NOMO-1 (cell line): ENCODE results near the gene DPP10.

Source experiments
- DNase-seq, 2 experiments: peaks; one replicate each; lab custom pipeline; 2025; ENCODE audit not compliant: unreplicated experiment in 2 of 2; lab: John Stamatoyannopoulos, UW

DPP10 gene

DNA sequence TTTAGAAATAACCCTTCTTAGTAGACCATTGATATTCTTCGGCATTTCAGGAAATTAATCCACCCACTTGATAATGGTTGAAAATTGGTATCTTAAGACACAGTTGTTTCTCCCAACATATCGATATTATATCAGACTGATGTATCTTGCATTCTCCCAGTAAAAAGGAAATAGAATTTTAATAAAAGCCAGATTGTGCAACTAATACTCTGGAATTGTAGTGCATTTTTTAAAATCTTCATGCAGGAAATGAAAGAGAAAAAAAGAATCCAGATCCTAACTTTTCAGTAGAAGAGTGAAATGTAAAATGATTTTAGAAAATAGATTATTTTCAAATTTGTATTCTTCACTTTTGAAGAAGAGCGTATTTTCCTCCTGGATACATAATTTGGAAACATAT, 1168.4 kb downstream of the DPP10 start:
- DNase-seq: no peak

DNA sequence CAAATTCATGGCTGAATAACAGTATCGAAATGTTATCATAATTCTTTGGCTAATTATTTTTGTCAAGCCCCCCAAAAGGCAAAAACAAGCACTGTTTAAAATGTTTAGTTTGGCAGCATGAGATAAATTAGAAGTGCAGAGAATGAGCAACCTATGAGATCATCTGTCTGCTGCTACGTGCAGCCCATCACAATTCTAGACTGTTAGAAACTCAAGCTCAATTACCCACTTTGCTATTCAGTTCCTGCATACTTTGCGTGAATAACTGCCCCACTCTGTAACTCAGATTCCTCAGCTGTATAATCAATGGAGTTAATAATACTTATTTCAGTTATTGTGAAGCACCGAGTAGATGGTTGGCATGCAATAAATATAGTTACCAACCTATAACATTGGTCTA, 1181.9 kb downstream of the DPP10 start:
- no peak for DNase-seq

DNA sequence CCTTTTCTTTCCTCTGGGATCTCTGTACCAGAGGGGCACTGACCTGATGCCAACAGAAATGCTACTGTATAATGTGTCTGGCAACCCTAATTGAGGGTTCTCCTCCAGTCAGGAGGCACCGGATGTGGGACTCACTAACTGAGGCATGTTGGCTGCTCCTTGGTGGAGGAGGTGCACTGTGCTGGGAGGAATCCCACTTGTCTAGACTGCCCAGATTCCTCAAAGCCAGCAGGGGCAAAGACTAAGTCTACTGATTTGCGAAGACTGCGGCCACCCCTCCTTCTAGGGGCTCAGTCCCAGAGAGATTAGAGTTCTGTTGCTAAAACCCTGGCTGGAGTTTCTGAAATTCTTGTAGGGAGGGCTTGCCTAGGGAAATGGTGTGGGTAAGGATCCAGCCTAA, 1192.1 kb downstream of the DPP10 start:
- DNase-seq: no peak

DNA sequence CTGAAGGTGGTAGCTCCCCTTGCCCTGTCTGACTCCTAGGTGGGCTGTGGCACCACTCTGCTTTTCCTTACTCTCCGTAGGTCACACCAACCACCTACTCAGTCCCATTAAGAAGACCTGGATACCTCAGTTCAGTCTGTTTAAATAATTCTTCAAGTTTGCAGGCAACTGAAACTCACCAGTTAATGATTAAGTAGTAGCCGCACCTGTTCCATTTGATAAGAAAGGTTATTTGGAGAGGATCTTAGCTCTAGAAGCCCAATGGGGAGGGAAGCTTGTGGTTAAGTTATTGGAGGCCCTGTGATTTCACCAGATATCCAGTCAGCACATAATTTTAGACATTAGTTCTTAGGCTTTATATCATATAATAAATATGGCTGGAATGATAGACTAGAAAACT, 1193.0 kb downstream of the DPP10 start:
- no peak for DNase-seq

DNA sequence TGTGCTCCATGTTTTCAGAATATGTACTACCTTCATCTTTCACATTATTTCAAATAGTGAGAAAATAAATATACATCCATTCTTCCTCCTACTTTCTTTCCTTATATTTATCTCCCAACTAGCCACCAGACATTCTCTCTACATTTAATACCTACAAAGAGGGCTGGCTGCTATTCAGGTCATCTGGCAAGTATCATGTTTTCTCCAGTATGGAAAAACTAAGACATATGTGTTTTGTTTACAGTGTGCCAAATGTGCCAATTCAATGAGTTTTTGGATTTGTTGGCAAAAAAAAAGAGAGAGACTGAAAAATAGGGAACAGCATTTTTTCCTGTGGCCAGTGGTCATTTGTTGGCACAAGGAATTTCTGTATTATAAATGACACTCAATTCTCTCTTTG, 1207.3 kb downstream of the DPP10 start:
- DNase-seq: no peak

DNA sequence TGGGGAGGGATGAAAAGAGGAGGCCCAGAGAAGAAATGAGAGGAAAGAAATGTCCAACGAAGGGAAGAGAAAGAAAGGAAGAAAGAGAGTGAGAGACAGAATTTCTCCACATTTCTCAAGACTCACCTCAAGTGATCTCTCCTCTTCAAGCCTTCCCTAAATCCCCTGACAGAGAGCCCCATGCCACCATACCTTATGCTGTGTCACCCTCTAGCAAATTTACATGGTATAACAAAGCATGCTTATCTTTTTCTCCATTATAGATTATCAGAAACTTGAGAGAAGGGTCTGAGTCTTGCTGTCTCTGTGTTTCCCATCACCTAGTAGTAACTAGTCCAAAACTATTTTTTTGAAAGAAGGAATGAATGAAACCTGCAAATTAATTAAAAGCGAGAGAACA, 1208.4 kb downstream of the DPP10 start:
- no peak for DNase-seq

DNA sequence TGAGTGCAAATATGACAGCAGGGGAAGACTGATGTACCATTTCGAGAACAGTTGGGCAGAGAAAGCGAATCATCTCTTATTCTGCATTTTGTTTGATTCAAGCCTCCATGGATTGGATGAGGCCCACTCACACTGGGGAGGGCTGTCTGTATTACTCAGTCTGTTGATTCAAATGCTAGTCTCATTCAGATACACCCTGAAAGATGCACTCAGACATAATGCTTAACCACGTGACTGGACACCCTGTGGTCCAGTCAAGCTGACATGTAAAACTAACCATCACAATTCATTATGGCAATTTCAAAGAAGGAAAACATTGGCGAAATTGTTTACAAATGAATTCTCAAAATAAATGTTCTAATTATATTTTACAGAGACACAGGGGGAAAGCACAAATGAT, 1210.2 kb downstream of the DPP10 start:
- no peak for DNase-seq

DNA sequence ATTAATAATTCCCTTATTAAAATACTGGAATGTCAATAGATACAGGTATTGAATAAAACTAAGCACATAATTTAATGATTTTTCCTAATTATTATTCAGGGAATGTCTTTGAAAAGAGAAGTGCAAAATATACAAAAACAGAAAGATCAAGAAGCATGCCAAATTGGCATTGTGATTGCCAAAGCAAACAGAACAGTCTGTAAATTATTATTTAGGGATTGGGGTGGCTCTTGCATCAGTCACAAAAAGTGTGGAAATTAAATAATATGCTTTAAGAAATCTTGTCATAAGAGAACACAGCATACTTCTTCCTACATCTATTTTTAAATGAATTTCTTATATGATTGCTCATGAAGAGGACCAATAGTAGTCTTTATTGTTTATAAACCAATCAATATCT, 1211.9 kb downstream of the DPP10 start:
- DNase-seq: no peak

DNA sequence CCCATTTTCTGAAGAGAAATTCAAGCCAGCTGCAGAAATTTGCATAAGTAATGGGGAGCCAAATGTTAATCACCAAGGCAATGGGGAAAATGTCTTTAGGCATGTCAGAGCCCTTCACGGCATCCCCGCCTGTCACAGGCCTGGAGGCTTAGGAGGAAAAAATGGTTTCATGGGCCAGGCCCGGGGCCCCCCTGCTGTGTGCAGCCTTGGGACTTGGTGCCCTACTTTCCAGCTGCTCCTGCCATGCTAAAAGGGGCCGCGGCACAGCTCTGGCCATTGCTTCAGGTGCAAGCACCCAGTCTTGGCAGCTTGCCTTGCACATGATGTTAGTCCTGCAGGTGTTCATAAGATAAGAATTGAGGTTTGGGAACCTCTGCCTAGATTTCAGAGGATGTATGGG, 1235.7 kb downstream of the DPP10 start:
- no peak for DNase-seq

DNA sequence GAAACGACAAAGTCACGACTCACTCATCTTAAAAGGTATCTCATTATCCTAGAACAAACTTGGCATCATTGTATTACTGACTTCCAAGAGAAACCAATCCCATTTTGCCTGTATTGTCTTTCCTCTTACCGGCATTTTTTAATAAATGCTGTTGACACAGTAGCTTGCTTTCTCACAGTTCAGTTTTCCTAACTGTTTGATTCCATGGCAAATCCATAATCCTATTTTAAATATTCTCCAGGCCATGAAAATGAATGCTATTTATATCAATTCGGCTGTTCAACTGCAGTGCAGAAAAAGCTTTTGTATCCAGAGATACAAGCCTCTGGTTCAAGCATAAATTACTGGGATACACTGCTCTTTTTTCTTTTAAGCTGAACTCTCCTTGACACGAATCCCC, 1241.9 kb downstream of the DPP10 start:
- no peak for DNase-seq

DNA sequence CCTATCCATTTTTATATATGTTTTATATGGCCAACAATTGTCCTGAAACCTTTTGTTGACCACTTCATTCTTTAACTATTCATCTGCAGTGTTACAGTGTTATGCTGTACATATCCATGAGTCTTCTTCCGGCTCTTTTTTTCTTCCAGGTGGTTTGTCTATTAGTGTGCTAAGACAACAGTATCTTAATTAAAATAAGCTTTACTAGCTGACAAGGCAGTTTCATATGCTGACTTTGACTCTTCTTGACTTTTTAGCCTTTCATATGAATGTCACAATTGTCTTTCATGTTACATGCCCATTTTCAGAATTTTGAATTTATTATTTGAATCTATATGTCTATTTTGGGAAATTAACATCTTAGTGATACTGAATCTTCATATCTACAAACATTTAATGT, 1249.0 kb downstream of the DPP10 start:
- no peak for DNase-seq

DNA sequence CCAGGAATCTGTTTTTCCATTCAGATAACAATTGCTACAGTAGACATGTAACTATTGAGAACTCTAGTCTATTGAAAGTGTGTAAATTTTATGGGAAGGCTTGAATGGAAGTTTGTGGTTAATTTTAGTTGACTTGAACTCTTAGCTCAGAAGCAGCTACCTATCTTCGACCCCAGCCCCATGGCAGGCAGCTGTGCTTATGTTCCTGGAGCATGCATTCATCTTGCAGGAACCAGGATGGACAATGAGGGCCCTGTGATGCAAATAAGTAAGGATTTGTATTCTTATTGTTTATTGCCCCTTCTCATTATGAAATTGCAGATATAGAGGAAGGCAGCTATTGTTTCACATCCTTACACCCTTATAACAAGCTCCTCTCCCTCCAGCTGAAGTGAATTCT, 1252.2 kb downstream of the DPP10 start:
- no peak for DNase-seq

DNA sequence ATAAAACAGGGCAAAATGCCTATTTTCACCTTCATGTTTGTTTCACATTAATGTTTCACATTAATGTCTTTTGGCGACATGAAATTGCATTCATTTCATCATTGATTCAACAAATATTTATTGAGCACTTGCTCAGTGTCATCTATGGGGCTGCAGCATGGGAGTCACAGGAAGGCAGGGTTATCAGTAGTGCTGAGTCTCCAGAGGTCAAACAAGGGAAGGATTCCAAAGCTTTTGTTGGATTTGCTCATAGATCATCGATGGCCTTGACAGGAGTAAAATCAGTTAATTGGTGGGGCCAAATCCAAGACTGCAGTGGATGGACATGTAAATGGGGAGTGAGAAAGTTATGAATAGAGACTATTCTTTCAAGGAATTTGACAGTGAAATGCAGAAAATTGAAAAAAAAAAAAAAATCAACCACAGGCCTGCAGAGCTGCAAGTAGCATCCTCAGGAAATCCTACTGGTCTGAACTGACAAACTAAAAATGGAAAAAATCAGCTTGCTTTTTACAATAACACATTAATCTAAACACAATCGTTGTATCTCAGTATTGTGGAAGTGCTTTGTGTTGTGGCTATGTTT, 1290.8 kb downstream of the DPP10 start:
- DNase-seq: no peak

DNA sequence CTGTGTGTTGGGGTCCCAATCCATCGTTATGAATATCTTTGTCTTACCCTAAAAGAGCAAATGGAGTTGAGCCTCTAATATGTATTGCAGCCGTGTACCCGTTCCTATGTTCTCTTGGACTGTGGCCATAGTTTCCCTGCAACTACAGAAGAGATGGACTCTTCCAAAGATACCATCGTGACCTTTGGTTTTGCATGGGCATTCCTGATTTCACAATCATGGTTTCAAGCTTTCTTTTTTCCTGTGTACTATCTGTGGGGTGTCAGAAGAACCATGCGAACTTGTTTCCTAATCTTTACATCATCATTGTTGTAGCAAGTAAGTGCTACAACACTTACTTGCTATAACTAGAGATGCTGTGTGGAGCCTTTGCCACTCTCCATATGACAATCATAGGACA, 1295.7 kb downstream of the DPP10 start:
- DNase-seq: no peak

DNA sequence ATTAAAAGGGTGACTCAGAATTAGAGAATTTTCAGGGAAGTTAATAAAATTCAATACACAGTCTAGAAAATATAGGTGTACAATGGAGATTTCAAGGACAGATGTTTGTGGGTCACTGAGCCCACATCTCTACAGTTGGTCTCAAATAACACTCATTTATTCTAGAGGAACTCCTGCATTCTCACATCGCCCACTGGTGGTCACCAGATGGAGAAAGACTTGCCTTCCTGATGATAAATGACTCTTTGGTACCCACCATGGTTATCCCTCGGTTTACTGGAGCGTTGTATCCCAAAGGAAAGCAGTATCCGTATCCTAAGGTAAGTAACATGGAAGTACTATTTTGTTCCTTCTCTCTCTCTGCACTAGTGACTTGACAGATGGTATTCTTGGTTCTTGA, 1297.1 kb downstream of the DPP10 start:
- no peak for DNase-seq

DNA sequence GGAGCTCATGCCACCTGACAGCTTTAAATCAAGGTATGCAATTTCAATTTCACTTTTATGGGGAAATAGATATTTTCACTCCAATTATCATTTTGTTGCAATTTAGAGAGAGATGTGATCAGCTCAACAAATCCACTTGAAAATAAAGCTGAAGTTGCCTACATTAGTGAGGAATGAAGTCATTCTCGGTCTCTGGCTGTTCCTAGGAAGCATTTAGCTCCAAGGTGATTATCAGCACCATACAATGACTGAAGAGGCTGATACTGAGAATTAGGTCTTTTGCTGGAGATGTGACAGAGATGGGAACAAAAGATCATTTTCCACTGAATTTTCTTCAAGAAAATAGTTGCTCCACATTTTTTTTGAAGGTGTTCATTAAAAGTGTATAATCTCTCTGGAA, 1303.7 kb downstream of the DPP10 start:
- no peak for DNase-seq

DNA sequence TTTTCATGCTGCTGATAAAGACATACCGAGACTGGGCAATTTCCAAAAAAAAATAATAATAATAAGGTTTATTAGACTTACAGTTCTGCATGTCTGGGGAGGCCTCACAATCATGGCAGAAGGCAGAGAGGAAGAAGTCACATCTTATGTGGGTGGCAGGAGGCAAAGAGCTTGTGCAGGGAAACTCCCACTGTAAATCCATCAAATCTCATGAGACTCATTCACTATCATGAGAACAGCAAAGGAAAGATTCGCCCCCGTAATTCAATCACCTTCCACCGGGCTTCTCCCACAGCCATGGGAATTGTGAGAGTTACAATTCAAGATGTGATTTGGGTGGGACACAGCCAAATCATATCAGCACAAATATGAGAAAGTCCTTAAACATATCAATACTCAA, 1314.8 kb downstream of the DPP10 start:
- no peak for DNase-seq

DNA sequence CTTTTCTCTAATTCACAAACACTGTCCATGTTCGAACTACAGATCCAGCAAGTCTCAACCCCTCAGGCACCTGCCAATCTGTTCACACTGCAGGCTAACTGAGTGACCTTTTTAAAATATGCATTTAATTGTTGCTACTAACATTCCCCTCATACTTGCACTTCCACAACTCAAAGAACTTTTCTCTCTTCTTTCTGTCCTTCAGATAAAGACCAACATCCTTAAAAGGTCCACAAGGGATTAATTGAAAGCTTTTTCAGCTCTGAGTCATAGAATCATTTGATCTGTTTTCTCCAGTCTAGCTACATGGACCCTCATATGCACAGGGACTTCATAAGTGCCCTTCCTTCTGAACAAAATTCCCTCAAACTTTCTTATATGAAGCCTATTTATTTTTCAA, 1321.2 kb downstream of the DPP10 start:
- DNase-seq: no peak

DNA sequence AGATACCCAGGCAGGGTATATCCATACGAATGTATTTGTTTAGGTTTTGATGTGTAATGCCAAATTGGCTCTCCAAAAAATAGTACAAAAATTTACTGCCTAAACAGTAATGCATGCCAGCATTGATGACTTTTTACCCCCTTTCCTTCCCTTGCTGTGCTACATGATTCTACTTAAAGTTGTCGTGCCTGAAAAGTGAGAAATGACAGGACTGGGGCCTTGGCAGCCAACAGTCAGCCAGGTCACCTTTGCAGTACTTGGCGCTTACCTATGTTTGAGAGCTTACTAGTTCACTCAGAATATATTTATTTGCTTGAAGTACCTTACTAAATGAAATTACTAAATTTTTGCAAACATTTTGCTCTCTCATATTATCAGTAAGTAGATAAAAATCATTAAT, 1329.1 kb downstream of the DPP10 start:
- no peak for DNase-seq

DNA sequence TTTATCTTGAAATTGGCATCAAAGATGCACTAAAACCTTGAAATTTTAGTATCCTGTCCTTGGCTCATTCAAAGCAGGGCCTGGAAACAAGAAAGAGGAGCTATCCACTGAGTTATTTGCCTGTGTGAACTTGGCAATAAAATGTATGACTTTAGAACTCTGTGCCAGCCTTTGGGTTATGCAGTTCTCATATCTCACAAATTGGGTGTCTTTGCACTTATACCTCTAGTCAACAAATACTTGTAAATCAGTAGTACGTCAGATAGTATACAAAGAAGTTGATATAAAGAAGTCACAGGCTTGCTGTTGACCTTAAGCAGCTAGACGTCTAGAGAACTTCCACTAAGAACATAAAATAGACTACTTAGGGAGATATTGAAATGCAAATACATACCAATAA, 1331.9 kb downstream of the DPP10 start:
- no peak for DNase-seq

DNA sequence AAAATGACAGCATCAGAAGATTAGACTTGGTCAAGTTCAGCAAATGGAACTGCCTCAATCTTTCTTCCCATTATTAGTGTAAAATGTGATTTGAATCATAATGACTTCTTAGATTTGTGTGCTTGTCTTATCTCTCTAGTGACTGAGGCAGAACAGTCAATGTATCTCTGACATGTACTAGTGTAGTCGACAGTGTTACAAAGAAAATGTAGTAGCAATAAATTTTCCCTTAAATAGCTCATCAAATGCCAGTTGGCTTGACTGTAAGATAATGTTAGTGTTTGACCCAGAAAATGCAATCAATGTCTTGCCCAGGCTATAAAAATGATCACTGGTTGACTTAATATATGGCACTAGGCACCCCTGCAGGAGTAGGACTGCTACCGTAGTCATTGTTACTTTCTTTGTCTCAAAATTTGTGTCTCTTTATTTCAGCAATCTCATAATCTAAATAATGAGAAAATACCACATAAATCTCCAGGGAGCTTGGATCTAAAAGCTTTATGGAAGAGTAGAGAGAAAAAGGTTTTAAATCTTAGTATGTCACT, 1336.7 kb downstream of the DPP10 start:
- no peak for DNase-seq

DNA sequence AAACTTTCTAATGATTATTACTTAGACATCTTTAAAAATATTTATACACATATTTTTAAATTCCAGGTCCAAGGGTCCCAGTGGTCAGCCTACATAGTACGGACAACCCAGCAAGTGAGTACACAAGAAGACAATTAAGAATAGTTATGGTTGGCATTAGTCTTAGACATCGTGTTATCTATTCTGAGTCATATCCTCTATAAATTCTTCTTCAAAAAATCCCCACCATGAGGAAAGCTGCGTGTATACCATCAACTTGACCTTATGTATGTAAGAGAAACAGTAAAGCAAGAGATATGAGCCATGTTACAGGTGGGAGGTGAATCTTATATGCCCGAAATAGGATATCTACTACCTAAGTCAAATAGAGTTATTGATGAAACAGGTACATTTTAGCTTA, 1339.8 kb downstream of the DPP10 start:
- DNase-seq: no peak

DNA sequence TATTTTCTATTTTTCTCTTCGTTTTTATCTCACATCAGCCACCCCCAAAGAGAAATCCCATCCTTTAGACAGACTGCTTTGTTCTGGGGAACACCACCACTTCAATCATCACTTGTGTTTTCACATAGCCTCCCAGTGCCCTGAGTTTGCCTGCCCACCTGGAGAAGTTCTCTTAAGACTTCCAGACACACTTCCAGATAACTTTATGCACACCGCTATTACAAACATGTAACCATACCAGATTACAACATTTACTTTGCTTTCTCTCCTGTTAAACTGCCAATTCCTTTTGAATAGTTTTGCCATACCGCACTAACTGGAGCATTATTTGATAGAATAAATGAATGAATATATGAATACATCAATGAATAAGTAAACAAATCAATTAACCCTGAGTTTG, 1353.6 kb downstream of the DPP10 start:
- DNase-seq: no peak
